Hepatocyte (in vitro differentiated cells): Measurements from ENCODE around the gene P2RY1.

Experiments used
- EZH2 ChIP-seq: fragments of 200-600 bp; sonication (generic); IDR thresholded peaks from 2 replicates; pipeline ENCODE4 v1.6.1; 2016; ENCODE audit warnings: antibody characterized with exemption, mild to moderate bottlenecking, borderline replicate concordance
- TF ChIP-seq, protein P1 (sequence below): fragments of 200-600 bp; sonication (generic); IDR thresholded peaks from 2 replicates; pipeline ENCODE4 v1.5.1; 2016; ENCODE audit warnings: antibody characterized with exemption, mild to moderate bottlenecking; ENCODE audit not compliant: poor library complexity

DNA sequence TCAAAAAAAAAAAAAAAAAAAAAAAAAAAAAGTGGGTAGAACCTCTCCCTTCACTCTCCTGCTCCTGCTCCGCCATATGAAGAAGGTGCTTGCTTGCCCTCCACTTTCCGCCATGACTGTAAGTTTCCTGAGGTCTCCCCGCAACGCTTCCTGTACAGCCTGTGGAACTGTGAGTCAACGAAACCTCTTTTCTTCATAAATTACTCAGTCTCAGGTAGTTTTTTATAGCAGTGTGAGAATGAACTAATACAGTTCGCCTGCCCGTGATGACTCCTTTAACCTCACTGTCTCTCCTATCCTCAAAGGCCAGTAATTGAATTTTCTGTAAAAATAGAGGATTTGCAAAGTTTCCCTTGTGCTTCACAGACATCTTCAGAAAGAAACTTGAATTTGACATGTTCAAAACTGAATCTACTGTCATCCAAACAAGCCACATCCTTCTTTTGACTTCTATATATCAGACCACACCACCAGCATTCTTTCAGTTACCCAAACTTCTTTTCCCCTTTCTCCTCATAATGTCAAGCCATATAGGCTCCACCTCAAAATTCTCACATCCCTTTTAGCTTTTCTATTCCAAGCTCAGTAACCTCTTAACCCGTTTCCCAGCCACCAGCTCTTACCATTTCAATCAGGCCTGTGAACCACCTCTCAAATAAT, 44.3 kb downstream of the P2RY1 start:
- TF ChIP-seq, protein P1, sequence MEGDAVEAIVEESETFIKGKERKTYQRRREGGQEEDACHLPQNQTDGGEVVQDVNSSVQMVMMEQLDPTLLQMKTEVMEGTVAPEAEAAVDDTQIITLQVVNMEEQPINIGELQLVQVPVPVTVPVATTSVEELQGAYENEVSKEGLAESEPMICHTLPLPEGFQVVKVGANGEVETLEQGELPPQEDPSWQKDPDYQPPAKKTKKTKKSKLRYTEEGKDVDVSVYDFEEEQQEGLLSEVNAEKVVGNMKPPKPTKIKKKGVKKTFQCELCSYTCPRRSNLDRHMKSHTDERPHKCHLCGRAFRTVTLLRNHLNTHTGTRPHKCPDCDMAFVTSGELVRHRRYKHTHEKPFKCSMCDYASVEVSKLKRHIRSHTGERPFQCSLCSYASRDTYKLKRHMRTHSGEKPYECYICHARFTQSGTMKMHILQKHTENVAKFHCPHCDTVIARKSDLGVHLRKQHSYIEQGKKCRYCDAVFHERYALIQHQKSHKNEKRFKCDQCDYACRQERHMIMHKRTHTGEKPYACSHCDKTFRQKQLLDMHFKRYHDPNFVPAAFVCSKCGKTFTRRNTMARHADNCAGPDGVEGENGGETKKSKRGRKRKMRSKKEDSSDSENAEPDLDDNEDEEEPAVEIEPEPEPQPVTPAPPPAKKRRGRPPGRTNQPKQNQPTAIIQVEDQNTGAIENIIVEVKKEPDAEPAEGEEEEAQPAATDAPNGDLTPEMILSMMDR, result no peak
- TF ChIP-seq EZH2, result no peak
